Measurements from ENCODE around the gene DCXR.
A peak's percentile ranks its signal among the peaks of the same experiment; 100 is the strongest.

Gene DCXR

GRCh38 chr17:82037092-82037888 lies at the start of gene DCXR:
DCXR (minus strand) TSS chr17:82037697; CDS start chr17:82037682, 15 bp downstream.
- DNase-seq, result peak; percentile 94

- DNase-seq, result no peak
Measured at GRCh38 chr17:82085931-82086764, 48.7 kb upstream of the DCXR start.

DNA sequence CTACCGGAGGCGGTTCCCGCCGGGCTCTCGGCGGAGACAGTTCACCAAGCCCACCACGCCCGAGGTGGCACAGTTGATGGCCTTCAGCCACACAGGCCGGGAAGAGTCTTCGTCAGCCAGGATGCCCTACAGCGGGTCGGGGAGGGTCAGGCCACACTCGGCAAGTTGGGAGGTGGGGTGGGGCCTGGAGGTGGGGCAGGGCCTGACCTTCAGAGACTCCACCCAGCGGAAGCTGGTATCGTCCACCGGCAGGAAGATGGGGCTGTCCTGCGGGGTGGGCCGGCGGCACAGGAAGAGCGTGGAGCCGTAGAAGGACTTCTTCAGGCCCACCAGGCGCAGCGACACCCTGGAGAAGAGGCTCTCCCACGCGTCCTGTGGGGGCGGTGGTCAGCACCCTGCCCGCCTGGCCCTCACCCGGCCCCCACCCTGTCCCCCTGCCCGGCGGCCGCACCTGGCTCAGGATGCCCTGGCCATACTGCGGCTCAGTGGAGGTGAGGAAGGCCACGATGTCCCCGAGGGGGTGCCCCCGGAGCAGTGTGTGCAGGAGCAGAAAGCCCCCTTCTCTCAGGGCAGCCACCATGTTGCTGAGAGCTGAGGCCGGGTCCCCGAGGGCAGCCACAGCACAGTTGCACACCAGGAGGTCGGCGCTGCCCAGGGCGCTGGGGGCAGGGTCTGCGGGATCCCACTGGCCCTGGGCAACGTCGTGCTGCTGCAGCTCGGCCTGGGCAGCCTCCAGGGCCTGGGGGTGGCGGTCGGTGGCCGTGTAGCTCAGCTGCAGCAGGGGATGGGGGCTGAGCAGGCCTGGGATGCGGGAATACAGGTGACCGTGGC lies 47.7 kb upstream of the DCXR start:
- no peak for DNase-seq

DNA sequence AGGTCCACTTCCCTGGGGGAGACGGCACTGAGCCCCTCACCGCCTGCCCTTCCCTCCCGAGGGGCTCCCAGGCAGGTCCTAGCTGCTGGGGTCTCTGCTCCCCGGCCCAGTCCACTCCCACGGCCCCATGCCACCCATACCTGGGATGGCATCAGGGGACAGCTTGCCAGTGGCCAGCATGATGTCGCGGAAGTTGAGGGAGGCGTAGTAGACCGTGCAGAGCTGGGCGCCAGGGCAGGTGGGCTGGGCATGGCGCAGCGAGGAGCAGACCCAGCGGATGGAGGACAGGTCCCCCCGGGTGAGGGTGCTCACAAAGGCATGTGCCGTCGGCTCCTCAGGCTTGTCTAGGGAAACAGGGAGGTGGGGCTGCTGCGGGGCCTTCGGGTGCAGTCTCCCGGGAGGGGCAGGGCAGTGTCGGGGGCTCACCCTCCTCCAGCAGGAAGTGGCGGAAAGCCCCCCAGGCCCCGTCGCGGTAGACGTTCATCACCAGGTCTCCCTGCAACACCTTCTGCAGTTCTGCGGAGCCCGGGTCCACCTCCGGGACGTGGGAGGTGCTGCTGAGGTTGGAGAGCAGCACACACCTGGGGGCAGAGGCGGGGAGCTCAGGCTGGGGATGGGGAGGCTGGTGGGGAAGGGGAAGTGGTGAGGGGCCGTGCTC lies 47.0 kb upstream of the DCXR start:
- DNase-seq, result no peak

DNA sequence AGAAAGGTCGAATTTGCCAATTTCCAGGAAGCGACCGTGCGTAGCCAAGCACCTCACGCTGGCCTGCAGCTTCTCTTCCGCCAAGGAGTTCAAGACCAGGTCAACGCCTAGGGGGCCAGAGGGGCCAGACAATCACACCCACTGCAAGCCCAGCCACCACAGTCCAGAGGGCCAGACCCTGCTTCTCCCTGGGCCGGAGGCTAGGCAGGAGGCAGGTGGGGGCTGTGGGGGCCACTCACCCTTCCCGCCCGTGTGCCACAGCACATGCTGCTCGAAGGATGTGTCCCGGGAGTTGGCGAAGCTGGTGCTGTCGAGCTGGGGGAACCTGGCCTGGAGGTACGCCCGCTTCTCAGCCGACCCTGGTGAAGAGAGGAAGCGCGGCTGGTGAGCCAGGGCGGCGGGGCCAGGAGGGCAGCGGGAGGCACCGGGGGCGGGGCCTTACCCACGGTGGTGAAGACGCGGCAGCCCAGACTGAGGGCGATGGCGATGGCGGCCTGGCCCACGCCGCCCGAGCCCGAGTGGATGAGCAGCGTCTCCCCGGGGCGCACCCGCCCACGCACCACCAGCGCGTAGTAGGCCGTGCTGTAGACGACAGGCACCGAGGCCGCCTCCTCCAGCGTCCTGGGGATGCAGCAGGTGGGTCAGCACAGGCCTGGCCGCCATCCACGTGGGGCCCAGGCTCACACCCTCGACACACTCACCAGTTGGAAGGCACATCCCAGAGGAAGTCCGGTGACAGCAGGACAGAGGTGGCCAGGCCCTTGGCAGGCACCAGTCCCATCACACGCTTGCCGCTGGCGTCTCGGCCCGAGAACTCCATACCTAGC lies 46.2 kb upstream of the DCXR start:
- DNase-seq, result no peak

- DNase-seq, result no peak
Measured at GRCh38 chr17:82083009-82083408, 45.5 kb upstream of the DCXR start.

DNA sequence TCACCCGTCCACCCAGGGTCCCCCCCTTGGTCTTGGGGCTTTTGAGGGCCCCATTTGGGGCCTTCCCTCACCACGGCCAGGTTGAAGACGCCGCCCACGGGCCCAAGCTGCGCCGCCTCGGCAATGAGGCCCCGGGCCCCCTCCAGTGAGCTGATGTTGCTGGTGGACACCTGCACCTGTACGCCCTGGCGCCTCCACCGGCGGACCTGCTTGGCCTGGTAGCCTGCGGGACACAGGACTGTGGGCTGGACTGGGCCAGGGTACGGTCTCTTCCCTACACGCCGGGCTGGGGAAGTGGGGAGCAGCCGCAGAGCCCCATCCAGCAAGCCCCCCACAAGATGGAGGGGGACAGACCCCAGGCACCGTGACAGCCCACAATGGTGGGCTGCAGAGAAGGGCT lies 45.0 kb upstream of the DCXR start:
- no peak for DNase-seq

- DNase-seq, result no peak
Measured at GRCh38 chr17:82081966-82082365, 44.5 kb upstream of the DCXR start.

- no peak for DNase-seq
Measured at GRCh38 chr17:82081546-82081945, 44.0 kb upstream of the DCXR start.

- no peak for DNase-seq
Measured at GRCh38 chr17:82080789-82081464, 43.4 kb upstream of the DCXR start.

DNA sequence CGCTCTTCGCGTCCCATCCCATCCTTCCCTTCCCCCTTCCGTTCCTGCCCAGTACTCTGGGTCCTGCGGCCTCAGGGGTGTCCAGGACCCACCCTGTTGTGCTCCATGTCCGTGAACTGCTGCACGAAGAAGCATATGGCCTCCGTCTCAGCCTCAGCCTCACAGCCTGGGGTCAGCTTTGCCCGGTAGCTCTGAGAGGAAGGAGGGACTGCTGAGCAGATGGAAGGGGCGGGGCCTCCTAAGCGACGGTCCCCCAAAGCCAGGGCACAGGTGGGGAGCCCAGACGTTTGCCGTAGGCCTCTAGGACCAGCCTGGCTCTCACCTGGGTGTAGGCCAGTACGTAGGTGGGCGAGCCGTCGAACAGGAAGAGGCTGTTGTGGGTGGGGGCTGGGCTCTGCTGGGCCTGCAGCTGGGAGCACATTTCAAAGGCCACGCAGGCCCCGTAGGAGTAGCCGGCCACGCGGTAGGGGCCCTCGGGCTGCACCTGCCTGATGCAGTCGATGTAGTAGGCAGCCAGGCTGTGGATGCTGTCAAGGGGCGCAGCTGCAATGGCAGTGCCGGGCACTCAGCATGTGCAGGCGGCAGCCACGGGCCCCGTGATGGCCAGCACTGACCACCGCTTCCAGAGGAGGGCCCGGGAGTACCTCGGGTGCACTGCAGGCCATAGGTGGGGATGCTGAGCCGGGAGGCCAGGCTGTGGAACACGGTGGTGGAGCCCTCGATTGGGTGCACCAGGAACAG lies 42.7 kb upstream of the DCXR start:
- DNase-seq, result no peak

DNA sequence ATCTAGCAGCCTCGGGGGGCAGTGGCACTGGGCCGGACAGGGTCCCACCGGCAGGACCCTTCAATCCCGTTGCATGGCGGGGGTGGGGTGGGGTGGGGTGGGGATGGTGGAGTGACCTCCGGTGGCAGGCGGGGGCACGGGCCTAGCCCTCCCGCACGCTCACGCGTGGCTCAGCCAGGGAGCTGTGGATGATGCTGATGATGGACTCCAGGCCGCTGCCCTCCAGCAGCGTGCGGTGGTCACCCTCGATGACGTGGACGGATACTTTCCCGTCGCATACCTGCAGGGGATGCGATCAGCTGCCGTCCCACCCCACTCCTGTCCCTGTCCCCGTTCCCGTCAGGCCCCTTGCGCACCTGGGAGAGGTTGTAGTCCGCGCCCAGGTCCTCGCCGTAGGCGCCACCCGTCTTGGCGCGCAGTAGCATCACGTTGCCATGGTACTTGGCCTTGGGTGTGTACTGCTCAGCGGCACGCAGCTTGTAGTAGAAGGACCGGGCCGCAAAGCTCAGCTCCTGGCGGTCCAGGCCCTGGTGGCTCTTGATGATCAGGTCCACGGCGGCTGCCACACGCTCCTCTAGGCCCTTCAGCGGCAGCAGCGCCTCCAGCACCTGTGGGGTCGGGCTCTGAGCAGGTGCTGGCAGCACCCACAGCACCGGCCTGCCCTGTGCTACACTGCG lies 41.6 kb upstream of the DCXR start:
- no peak for DNase-seq

DNA sequence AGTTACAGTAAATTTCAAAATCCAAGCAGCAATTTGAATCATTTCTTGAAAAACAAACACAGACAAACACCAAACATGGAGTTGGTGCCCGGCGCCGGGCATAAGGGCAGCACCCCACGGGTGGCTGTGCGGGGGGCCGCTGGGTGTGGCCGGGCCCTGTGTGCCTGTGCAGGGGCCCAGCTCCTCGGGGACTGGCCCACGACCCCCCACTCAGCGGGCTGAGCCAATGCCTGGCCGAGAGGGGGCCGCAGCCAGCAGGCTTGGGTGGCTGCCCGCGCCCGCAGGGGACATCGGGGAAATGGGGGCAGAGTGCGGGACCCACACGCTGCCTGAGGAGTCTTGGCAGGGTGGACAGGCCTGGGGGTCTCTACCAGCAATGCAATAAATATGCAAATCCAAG lies 40.9 kb upstream of the DCXR start:
- no peak for DNase-seq

- no peak for DNase-seq
Measured at GRCh38 chr17:82077617-82078358, 40.3 kb upstream of the DCXR start.

DNA sequence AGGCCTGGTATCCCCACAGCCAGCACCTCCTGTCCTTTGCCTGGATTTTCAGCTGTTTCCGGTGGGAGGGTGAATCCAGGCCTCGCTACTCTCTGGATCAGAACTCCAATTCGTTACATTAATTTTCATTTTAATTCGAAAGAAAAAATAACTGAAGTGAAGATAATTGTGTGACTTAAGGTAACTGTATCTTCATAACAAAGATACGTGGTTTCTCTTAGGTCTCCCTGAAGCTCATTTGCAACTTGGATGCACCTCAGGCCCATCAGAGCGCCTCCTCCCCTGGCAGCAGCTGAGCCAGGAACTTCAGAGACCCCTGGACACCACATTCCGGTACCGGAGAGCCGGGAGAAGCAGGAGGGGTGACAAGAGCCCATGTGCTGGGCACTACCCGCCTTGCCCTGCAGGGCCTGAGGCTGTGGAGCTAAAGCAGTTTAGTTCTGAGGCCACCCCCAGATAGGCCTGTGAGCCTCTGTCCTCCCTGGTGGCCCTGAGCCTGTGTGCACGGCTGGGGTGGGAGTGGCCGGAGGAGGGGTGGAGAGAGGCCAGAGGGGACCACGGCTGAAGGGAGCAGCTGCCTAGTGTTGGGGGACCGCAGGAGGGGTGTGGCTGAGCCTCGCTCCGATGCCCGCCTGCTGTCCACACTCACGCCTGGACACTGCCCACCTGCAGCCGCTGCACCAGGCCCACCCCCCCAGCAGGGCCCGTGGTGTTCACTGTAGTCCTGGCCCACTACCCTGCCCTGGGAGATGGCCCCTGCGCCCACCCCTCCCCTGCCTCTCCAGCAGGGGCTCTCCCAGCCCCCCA lies 39.5 kb upstream of the DCXR start:
- no peak for DNase-seq

- no peak for DNase-seq
Measured at GRCh38 chr17:82076018-82076784, 38.7 kb upstream of the DCXR start.

- no peak for DNase-seq
Measured at GRCh38 chr17:82073446-82073845, 35.9 kb upstream of the DCXR start.

All from fibroblast of upper back skin (primary cell).